HepG2 (cell line): ENCODE data around the gene NKD2. TPM values are rescaled to one million over a fixed set of nuclear protein-coding genes. Genes with fewer than 3 reads are reported as not detected.
"Not testable (repeated sequence)": the region's sequence is repeated elsewhere in the genome, so short reads cannot be mapped to it uniquely, and the experiment has no call there.

Experiments
- ATAC-seq: fragments of 200-7000 bp; cut with Tn5 transposase; 3 replicates; pipeline ENCODE4 v1.9.1; 2020; ENCODE audit warnings: mild to moderate bottlenecking, moderate library complexity
- BruUV-seq: library from RNA; stranded (reverse); fragments of 400-500 nt; replicated peaks from 2 replicates; lab custom pipeline; 2021; lab: Mats Ljungman, UMichigan
- CTCF ChIA-PET: fragments of 300-600 bp; formaldehyde crosslinking; extraction: SDS; loops from one replicate; lab custom pipeline; 2021; ENCODE audit warnings: low total read pairs, inconsistent platforms, low intra/inter-chr PET ratio; lab: Yijun Ruan, JAX
- POLR2A ChIA-PET: fragments of 350-600 bp; sonication (Branson Sonifier 250); formaldehyde crosslinking; loops from one replicate; lab custom pipeline; 2020; ENCODE audit warnings: antibody characterized with exemption, inconsistent platforms; lab: Yijun Ruan, JAX
- DNase-seq: peaks from one replicate; pipeline ENCODE4 v3.0.0-alpha.2; 2015; ENCODE audit warnings: low spot score
- FAIRE-seq: peaks from 3 replicates; lab custom pipeline; 2011; peaks lifted over from hg19 to GRCh38; lab: Jason Lieb, UNC
- H2AFZ ChIP-seq: one replicate; pipeline ENCODE4 v1.6.1; 2011; ENCODE audit warnings: low read length, inconsistent platforms
- H3K27ac ChIP-seq: fragments of 300-600 bp; 3 replicates; pipeline ENCODE4 v1.8.0; 2011; ENCODE audit warnings: mixed run types, mild to moderate bottlenecking, mixed read lengths, low read length, inconsistent platforms; ENCODE audit not compliant: insufficient read depth; ENCODE audit errors: extremely low read length
- H3K27me3 ChIP-seq, 2 experiments: fragments of 200-600 bp in 1 of 2; 2 replicates in 1 of 2; 3 replicates in 1 of 2; pipeline versions ENCODE4 v1.6.0 to v1.8.0; 2011; ENCODE audit warnings: low read length in 2 of 2, mild to moderate bottlenecking in 2 of 2, moderate library complexity in 2 of 2, inconsistent platforms in 1 of 2; ENCODE audit not compliant: insufficient read depth in 2 of 2, control insufficient read depth in 1 of 2
- H3K36me3 ChIP-seq, 2 experiments: fragments of 200-600 bp in 1 of 2; replicated peaks in 1 of 2; 2 replicates in 1 of 2; 3 replicates in 1 of 2; pipeline versions ENCODE4 v1.5.1 to v1.8.0; 2011; ENCODE audit warnings: low read length in 2 of 2, inconsistent platforms in 1 of 2; ENCODE audit not compliant: insufficient read depth in 2 of 2, control insufficient read depth in 1 of 2
- H3K4me1 ChIP-seq: 2 replicates; pipeline ENCODE4 v1.5.1; 2012; ENCODE audit warnings: low read length, inconsistent platforms; ENCODE audit not compliant: insufficient read depth
- H3K4me2 ChIP-seq: 2 replicates; pipeline ENCODE4 v1.6.0; 2011; ENCODE audit warnings: low read depth, low read length, inconsistent platforms
- H3K4me3 ChIP-seq, 3 experiments: fragments of 200-600 bp in 1 of 3; sonication (generic), shearing (Covaris generic) in 1 of 3; replicated peaks in 1 of 3; 2 replicates each; pipeline ENCODE4 v1.5.1; 2011 to 2016; ENCODE audit warnings: low read length in 3 of 3, inconsistent platforms in 2 of 3, low read depth in 2 of 3, mild to moderate bottlenecking in 2 of 3, control low read depth in 1 of 3, mixed read lengths in 1 of 3; ENCODE audit not compliant: insufficient read depth in 1 of 3
- H3K79me2 ChIP-seq: one replicate; pipeline ENCODE4 v1.6.1; 2011; ENCODE audit warnings: low read length, inconsistent platforms; ENCODE audit not compliant: insufficient read depth
- H3K9ac ChIP-seq: 2 replicates; pipeline ENCODE4 v1.6.0; 2011; ENCODE audit warnings: mild to moderate bottlenecking, low read depth, low read length, inconsistent platforms; ENCODE audit not compliant: insufficient read depth
- H3K9me3 ChIP-seq: 2 replicates; pipeline ENCODE4 v1.5.1; 2012; ENCODE audit warnings: mild to moderate bottlenecking, low read length
- H4K20me1 ChIP-seq: 2 replicates; pipeline ENCODE4 v1.6.0; 2011; ENCODE audit warnings: inconsistent platforms, mild to moderate bottlenecking, low read length, moderate library complexity; ENCODE audit not compliant: insufficient read depth
- AGO2 ChIP-seq: fragments of 200-400 bp; formaldehyde crosslinking; optimal IDR thresholded peaks from 2 replicates; pipeline ENCODE3; 2017; ENCODE audit warnings: mild to moderate bottlenecking, low read depth, low read length, moderate library complexity
- ERF ChIP-seq: IDR thresholded peaks from 2 replicates; pipeline ENCODE4 v1.6.1; 2018; ENCODE audit warnings: missing biosample characterization, missing genetic modification reagents
- FOXM1 ChIP-seq: sonication (generic); formaldehyde crosslinking; IDR thresholded peaks from 2 replicates; pipeline ENCODE4 v1.5.0; 2020; ENCODE audit warnings: missing genetic modification reagents
- HNRNPL ChIP-seq: fragments of 200-400 bp; formaldehyde crosslinking; IDR thresholded peaks from 2 replicates; pipeline ENCODE4 v1.6.1; 2017; ENCODE audit warnings: mild to moderate bottlenecking, low read depth, low read length
- WGBS: methylation state at CpG from one replicate; pipeline ENCODE4 v1.1.6; 2017; ENCODE audit warnings: low lambda C conversion rate; 5-methylcytosine and 5-hydroxymethylcytosine counted together
- in situ Hi-C: cut with HindIII; loops from 2 replicates; pipeline ENCODE4 v1.10.0; 2017; ENCODE audit warnings: low pct_unique_long_range_greater_than_20kb; ENCODE audit not compliant: extremely low pct_ligation_motif_present
- intact Hi-C: fragments of 100-400 bp; cut with micrococcal nuclease; formaldehyde crosslinking; loops from one replicate; pipeline ENCODE4 v1.10.0; 2022; ENCODE audit not compliant: unreplicated experiment
- polyA plus RNA-seq, 8 experiments: library from polyadenylated mRNA; depleted of rRNA in 3 of 8; stranded (reverse) in 7 of 8; unstranded in 1 of 8; fragments of >200 nt; fragmentation: Illumina TruSeq in 4 of 8; extraction: Trizol in 4 of 8; gene quantifications; 2 replicates each; pipeline versions ENCODE4 v1.2.1 to v1.2.3, GENCODE V29; 2011 to 2016; ENCODE audit warnings: low read depth in 4 of 8, missing spikeins in 1 of 8, mixed read lengths in 1 of 8; ENCODE audit not compliant: insufficient read depth in 1 of 8
- total RNA-seq, 5 experiments: library from RNA; depleted of rRNA; stranded (reverse); fragments of >200 nt; fragmentation: Illumina TruSeq; extraction: Trizol; gene quantifications; 2 replicates each; pipeline ENCODE4 v1.2.3, GENCODE V29; 2016; ENCODE audit warnings: low read depth in 1 of 5

NKD2 gene
- total and polyA plus RNA-seq, 2 of the 13 experiments (the other 11 are each of a cell fraction or from before 2014, with no cell fraction given): 0.53 to 0.82 TPM

GRCh38 chr5:1081519-1081918 lies 72.9 kb downstream of the NKD2 start:
- DNase-seq (no peak), ATAC-seq (no peak), FAIRE-seq (no peak)
- in situ Hi-C loops (no loop called here), intact Hi-C loops (no loop called here)
- H3K4me3 ChIP-seq: no peak overlapping the region
- WGBS: 94% methylated on average over 17 of the region's 26 CpGs
- no peak overlapping the region for H3K27ac ChIP-seq
- no peak overlapping the region for H3K4me2 ChIP-seq
- no peak overlapping the region for H2AFZ ChIP-seq
- H3K9me3 ChIP-seq: no peaks in the 10 kb centered on the region
- H3K4me1 ChIP-seq: no peaks in the 10 kb centered on the region
- H3K79me2 ChIP-seq: no peaks in the 10 kb centered on the region
- ChIA-PET POLR2A (no interaction called here), CTCF (no interaction called here)
- TF ChIP-seq FOXM1 (CRISPR knock-in tag) (no peak), ERF (CRISPR knock-in tag) (no peak), HNRNPL (0 out of 2 replicates have a peak, but pooled peaks have one; percentile 39), AGO2 (peak; percentile 84)
- no peaks in the 10 kb centered on the region for H4K20me1 ChIP-seq
- no TSS peak for BruUV-seq
- no peak overlapping the region for H3K9ac ChIP-seq
- peaks cover 26 to 66% of the 10 kb centered on the region in 2 experiments for H3K36me3 ChIP-seq
- H3K27me3 ChIP-seq: no peaks in the 10 kb centered on the region

- H3K4me3 ChIP-seq, H3K79me2 ChIP-seq, POLR2A ChIA-PET, H3K4me2 ChIP-seq, H3K27ac ChIP-seq, H3K27me3 ChIP-seq, CTCF ChIA-PET, in situ Hi-C loops, H3K4me1 ChIP-seq, BruUV-seq, H3K9me3 ChIP-seq, FAIRE-seq, DNase-seq, intact Hi-C loops, H4K20me1 ChIP-seq, H3K9ac ChIP-seq, H2AFZ ChIP-seq, ATAC-seq: not testable (repeated sequence)
- WGBS: 95% methylated on average over 11 of the region's 15 CpGs
- H3K36me3 ChIP-seq: peaks cover 28 to 76% of the 10 kb centered on the region in 2 experiments
Measured at GRCh38 chr5:1083026-1083425, 74.4 kb downstream of the NKD2 start.
